PC-3 (cell line): ENCODE measurements around the gene RHOV.

Experiments used
- CTCF ChIP-seq: fragments of 300-600 bp; sonication (generic); conservative IDR thresholded peaks from 2 replicates; pipeline ENCODE4 v1.5.1; 2017; ENCODE audit warnings: antibody characterized with exemption, low read depth, mild to moderate bottlenecking, low read length
- EZH2 ChIP-seq: fragments of 300-600 bp; sonication (generic); IDR thresholded peaks from one replicate; pipeline ENCODE4 v1.6.1; 2017; ENCODE audit warnings: antibody characterized with exemption, mild to moderate bottlenecking, low read length; ENCODE audit not compliant: unreplicated experiment
- EZH2phosphoT487 ChIP-seq: fragments of 300-600 bp; sonication (generic); IDR thresholded peaks from 2 replicates; pipeline ENCODE4 v1.6.1; 2018; ENCODE audit warnings: mild to moderate bottlenecking, antibody characterized with exemption, low read length, borderline replicate concordance

GRCh38 chr15:40847223-40847961 is 26.6 kb downstream of the RHOV start:
- no peak for TF ChIP-seq CTCF
- no peak for TF ChIP-seq EZH2phosphoT487
- no peak for TF ChIP-seq EZH2
